Esophagus squamous epithelium (tissue), 4 donors: ENCODE results near the gene TRIM46.

ENCODE experiments used
- POLR2A ChIP-seq, 4 donors: fragments of 450-650 bp; IDR thresholded peaks; one replicate each; pipeline ENCODE4 v1.6.1; 2017; ENCODE audit warnings: antibody characterized with exemption in 4 of 4, mild to moderate bottlenecking in 4 of 4, moderate library complexity in 3 of 4
- TF ChIP-seq, protein P1 (sequence below), 6 experiments: fragments of 450-650 bp in 4 of 6; fragments of 200-600 bp in 2 of 6; sonication (generic) in 2 of 6; IDR thresholded peaks; one replicate each; pipeline ENCODE4 v1.5.1; 2016 to 2019; ENCODE audit warnings: antibody characterized with exemption in 6 of 6, mild to moderate bottlenecking in 4 of 6, moderate library complexity in 4 of 6

GRCh38 chr1:155184835-155185782, 11.5 kb downstream of the TRIM46 start:
- TF ChIP-seq, protein P1, sequence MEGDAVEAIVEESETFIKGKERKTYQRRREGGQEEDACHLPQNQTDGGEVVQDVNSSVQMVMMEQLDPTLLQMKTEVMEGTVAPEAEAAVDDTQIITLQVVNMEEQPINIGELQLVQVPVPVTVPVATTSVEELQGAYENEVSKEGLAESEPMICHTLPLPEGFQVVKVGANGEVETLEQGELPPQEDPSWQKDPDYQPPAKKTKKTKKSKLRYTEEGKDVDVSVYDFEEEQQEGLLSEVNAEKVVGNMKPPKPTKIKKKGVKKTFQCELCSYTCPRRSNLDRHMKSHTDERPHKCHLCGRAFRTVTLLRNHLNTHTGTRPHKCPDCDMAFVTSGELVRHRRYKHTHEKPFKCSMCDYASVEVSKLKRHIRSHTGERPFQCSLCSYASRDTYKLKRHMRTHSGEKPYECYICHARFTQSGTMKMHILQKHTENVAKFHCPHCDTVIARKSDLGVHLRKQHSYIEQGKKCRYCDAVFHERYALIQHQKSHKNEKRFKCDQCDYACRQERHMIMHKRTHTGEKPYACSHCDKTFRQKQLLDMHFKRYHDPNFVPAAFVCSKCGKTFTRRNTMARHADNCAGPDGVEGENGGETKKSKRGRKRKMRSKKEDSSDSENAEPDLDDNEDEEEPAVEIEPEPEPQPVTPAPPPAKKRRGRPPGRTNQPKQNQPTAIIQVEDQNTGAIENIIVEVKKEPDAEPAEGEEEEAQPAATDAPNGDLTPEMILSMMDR (IDR thresholded peaks at IDR 0.05) = no peak
- TF ChIP-seq POLR2A (IDR thresholded peaks at IDR 0.05) = no peak
